K562 (cell line): ENCODE results near the gene PCNX3. TPM values are rescaled to one million over a fixed set of nuclear protein-coding genes. Genes with fewer than 3 reads are reported as not detected.

Source experiments
- ATAC-seq: fragments of 200-7000 bp; cut with Tn5 transposase; 3 replicates; pipeline ENCODE4 v1.9.1; 2020; ENCODE audit warnings: moderate library complexity
- BruUV-seq: library from RNA; stranded (reverse); fragments of 400-500 nt; replicated peaks from 2 replicates; lab custom pipeline; 2021; lab: Mats Ljungman, UMichigan
- CTCF ChIA-PET: fragments of 300-600 bp; formaldehyde crosslinking; extraction: SDS; loops from one replicate; lab custom pipeline; 2021; ENCODE audit warnings: low intra/inter-chr PET ratio; lab: Yijun Ruan, JAX
- POLR2A ChIA-PET: fragments of 300-600, 350-650 bp; sonication (Branson Sonifier 250); formaldehyde crosslinking; extraction: SDS; loops from one replicate; lab custom pipeline; 2021; ENCODE audit warnings: antibody characterized with exemption, inconsistent platforms; lab: Yijun Ruan, JAX
- DNase-seq, 4 experiments: peaks; one replicate each; pipeline versions ENCODE4 v3.0.0 to v3.0.0-alpha.2; 2011 to 2018; ENCODE audit warnings: low spot score in 3 of 4, mixed read lengths in 3 of 4; ENCODE audit errors: extremely low read depth in 1 of 4
- FAIRE-seq: peaks from 2 replicates; lab custom pipeline; 2011; peaks lifted over from hg19 to GRCh38; lab: Jason Lieb, UNC
- H2AFZ ChIP-seq: 2 replicates; pipeline ENCODE4 v1.6.0; 2011; ENCODE audit warnings: low read depth, low read length, control low read depth, inconsistent platforms
- H3K27ac ChIP-seq: fragments of 200-600 bp; 3 replicates; pipeline ENCODE4 v1.8.0; 2011; ENCODE audit warnings: low read depth, mild to moderate bottlenecking, control low read depth, inconsistent platforms, low read length, moderate library complexity, mixed read lengths; ENCODE audit errors: extremely low read depth
- H3K27me3 ChIP-seq, 2 experiments: fragments of 300-600 bp in 1 of 2; 2 replicates in 1 of 2; 3 replicates in 1 of 2; pipeline versions ENCODE4 v1.6.0 to v1.8.0; 2011; ENCODE audit warnings: inconsistent platforms in 2 of 2, low read length in 2 of 2, mild to moderate bottlenecking in 1 of 2, mixed read lengths in 1 of 2, moderate library complexity in 1 of 2; ENCODE audit not compliant: control insufficient read depth in 2 of 2, insufficient read depth in 2 of 2
- H3K36me3 ChIP-seq: fragments of 300-600 bp; 3 replicates; pipeline ENCODE4 v1.8.0; 2011; ENCODE audit warnings: mild to moderate bottlenecking, low read length, inconsistent platforms; ENCODE audit not compliant: control insufficient read depth, insufficient read depth
- H3K4me1 ChIP-seq, 2 experiments: fragments of 200-600 bp in 1 of 2; replicated peaks in 1 of 2; 2 replicates in 1 of 2; 3 replicates in 1 of 2; pipeline versions ENCODE4 v1.5.1 to v1.8.0; 2011; ENCODE audit warnings: inconsistent platforms in 2 of 2, low read length in 2 of 2, mild to moderate bottlenecking in 1 of 2, mixed read lengths in 1 of 2, moderate library complexity in 1 of 2; ENCODE audit not compliant: control insufficient read depth in 2 of 2, insufficient read depth in 2 of 2
- H3K4me2 ChIP-seq: 2 replicates; pipeline ENCODE4 v1.6.1; 2011; ENCODE audit warnings: low read length, control low read depth, inconsistent platforms, mixed read lengths; ENCODE audit not compliant: insufficient read depth
- H3K4me3 ChIP-seq: fragments of 200-600 bp; sonication (generic), shearing (Covaris generic); 2 replicates; pipeline ENCODE4 v1.5.1; 2016; ENCODE audit warnings: control low read depth, inconsistent platforms
- H3K79me2 ChIP-seq: fragments of 200-600 bp; 3 replicates; pipeline ENCODE4 v1.8.0; 2011; ENCODE audit warnings: low read length, inconsistent platforms; ENCODE audit not compliant: control insufficient read depth, insufficient read depth
- H3K9ac ChIP-seq, 2 experiments: 2 replicates each; pipeline versions ENCODE4 v1.6.0 to v1.6.1; 2011; ENCODE audit warnings: low read depth in 2 of 2, low read length in 2 of 2, control low read depth in 1 of 2, inconsistent platforms in 1 of 2, mild to moderate bottlenecking in 1 of 2, mixed read lengths in 1 of 2; ENCODE audit not compliant: insufficient read depth in 1 of 2
- H3K9me1 ChIP-seq: one replicate; pipeline ENCODE4 v1.6.0; 2011; ENCODE audit warnings: inconsistent platforms, mild to moderate bottlenecking, low read length, moderate library complexity; ENCODE audit not compliant: control insufficient read depth, insufficient read depth
- H3K9me3 ChIP-seq: replicated peaks from 2 replicates; pipeline ENCODE4 v1.5.1; 2011; ENCODE audit warnings: low read depth, low read length, inconsistent platforms; ENCODE audit not compliant: control insufficient read depth, insufficient read depth
- H4K20me1 ChIP-seq: replicated peaks from 2 replicates; pipeline ENCODE4 v1.6.1; 2011; ENCODE audit warnings: low read length, inconsistent platforms, mixed read lengths; ENCODE audit not compliant: control insufficient read depth, insufficient read depth
- FIP1L1 ChIP-seq: fragments of 200-400 bp; formaldehyde crosslinking; IDR thresholded peaks from 2 replicates; pipeline ENCODE4 v1.6.1; 2018; ENCODE audit warnings: mild to moderate bottlenecking, low read depth, low read length; ENCODE audit not compliant: poor library complexity, severe bottlenecking
- MECOM ChIP-seq: fragments of 250-450 bp; sonication (Bioruptor Pico); IDR thresholded peaks from 2 replicates; pipeline ENCODE4 v1.8.0; 2022; ENCODE audit warnings: inconsistent platforms
- PML ChIP-seq: IDR thresholded peaks from 2 replicates; pipeline ENCODE4 v1.6.1; 2012; ENCODE audit warnings: low read length, inconsistent platforms
- SAFB2 ChIP-seq: fragments of 200-400 bp; formaldehyde crosslinking; IDR thresholded peaks from 2 replicates; pipeline ENCODE4 v1.6.1; 2018; ENCODE audit warnings: borderline replicate concordance, low read length, low read depth, moderate library complexity; ENCODE audit not compliant: severe bottlenecking
- ZNF165 ChIP-seq: fragments of 250-450 bp; sonication (Bioruptor Pico); IDR thresholded peaks from 2 replicates; pipeline ENCODE4 v1.4.0; 2020; ENCODE audit warnings: borderline replicate concordance
- ZNF589 ChIP-seq: fragments of 200-800 bp; sonication (Bioruptor generic); IDR thresholded peaks from 2 replicates; pipeline ENCODE4 v1.6.1; 2016; ENCODE audit warnings: low read depth, missing genetic modification characterization, missing compliant biosample characterization
- WGBS: fragments of 100-300 bp; shearing (Covaris generic); methylation state at CpG from one replicate; pipeline ENCODE4 v1.1.6; 2016; ENCODE audit warnings: low coverage, mixed read lengths; ENCODE audit not compliant: insufficient coverage; ENCODE audit errors: missing lambda C conversion rate; 5-methylcytosine and 5-hydroxymethylcytosine counted together
- in situ Hi-C: fragments of 300-500 bp; cut with MboI; formaldehyde crosslinking; loops from 4 replicates; pipeline ENCODE4 v1.15.0; 2018; ENCODE audit warnings: inconsistent platforms, mixed read lengths
- intact Hi-C: fragments of 100-400 bp; cut with micrococcal nuclease; formaldehyde crosslinking; loops from 2 replicates; pipeline ENCODE4 v1.14.2; 2022
- polyA plus RNA-seq, 8 experiments: library from polyadenylated mRNA; depleted of rRNA in 4 of 8; stranded (reverse) in 5 of 8; unstranded in 3 of 8; fragments of >200 nt; fragmentation: Nextera tagmentation in 2 of 8; fragmentation: Illumina TruSeq in 1 of 8; extraction: Ambion mirVana in 2 of 8; extraction: Trizol in 1 of 8; gene quantifications; 2 replicates each; pipeline versions ENCODE4 v1.2.1 to v1.2.3, GENCODE V29; 2011 to 2014; ENCODE audit warnings: inconsistent platforms in 1 of 8, missing spikeins in 1 of 8
- total RNA-seq, 7 experiments: library from RNA; depleted of rRNA in 6 of 7; stranded (reverse); fragments of >200 nt in 6 of 7; fragmentation: Illumina TruSeq in 2 of 7; extraction: Trizol in 2 of 7; gene quantifications; 2 replicates each; pipeline versions ENCODE4 v1.2.1 to v1.2.3, GENCODE V29; 2011 to 2021; ENCODE audit warnings: low replicate concordance in 1 of 7
- TF ChIP-seq, protein P1 (sequence below): fragments of 450-650 bp; IDR thresholded peaks from 2 replicates; pipeline ENCODE4 v1.6.1; 2016
- TF ChIP-seq, protein P2 (sequence below): fragments of 200-800 bp; sonication (Bioruptor generic); IDR thresholded peaks from 2 replicates; pipeline ENCODE4 v1.6.1; 2017; ENCODE audit warnings: missing genetic modification characterization, missing compliant biosample characterization

Gene PCNX3
- total and polyA plus RNA-seq, 9 of the 15 experiments (the other 6 are each of a cell fraction or from before 2014, with no cell fraction given): 0.11 to 47.8 (median 12.8) TPM

GRCh38 chr11:65660038-65660437, 44.5 kb downstream of the PCNX3 start:
- Histone ChIP-seq H3K4me1 (peaks cover 7 to 20% of the 10 kb centered on the region in 2 experiments; a peak in 4 of 5 replicates), H3K4me3 (no peak overlapping the region), H3K4me2 (no peak overlapping the region), H3K27me3 (no peaks in the 10 kb centered on the region), H3K27ac (no peak overlapping the region), H2AFZ (no peak overlapping the region), H3K79me2 (peaks cover 25% of the 10 kb centered on the region), H3K9me3 (no peaks in the 10 kb centered on the region), H3K9me1 (peaks cover 5% of the 10 kb centered on the region), H4K20me1 (0 out of 2 replicates have a peak, but pooled peaks cover 4% of the 10 kb centered on the region), H3K36me3 (peaks cover 64% of the 10 kb centered on the region), H3K9ac (0 out of 4 replicates have a peak overlapping the region, but pooled peaks of 1 of the 2 experiments have one; percentile 3)
- CTCF ChIA-PET: no interaction called here
- ATAC-seq (no peak), FAIRE-seq (no peak), DNase-seq (no peak)
- BruUV-seq: no TSS peak
- in situ Hi-C loops: no loop called here
- 92% methylated on average over 8 of the region's 9 CpGs for WGBS
- TF ChIP-seq, protein P1, sequence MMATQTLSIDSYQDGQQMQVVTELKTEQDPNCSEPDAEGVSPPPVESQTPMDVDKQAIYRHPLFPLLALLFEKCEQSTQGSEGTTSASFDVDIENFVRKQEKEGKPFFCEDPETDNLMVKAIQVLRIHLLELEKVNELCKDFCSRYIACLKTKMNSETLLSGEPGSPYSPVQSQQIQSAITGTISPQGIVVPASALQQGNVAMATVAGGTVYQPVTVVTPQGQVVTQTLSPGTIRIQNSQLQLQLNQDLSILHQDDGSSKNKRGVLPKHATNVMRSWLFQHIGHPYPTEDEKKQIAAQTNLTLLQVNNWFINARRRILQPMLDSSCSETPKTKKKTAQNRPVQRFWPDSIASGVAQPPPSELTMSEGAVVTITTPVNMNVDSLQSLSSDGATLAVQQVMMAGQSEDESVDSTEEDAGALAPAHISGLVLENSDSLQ: no peak
- TF ChIP-seq, protein P2, sequence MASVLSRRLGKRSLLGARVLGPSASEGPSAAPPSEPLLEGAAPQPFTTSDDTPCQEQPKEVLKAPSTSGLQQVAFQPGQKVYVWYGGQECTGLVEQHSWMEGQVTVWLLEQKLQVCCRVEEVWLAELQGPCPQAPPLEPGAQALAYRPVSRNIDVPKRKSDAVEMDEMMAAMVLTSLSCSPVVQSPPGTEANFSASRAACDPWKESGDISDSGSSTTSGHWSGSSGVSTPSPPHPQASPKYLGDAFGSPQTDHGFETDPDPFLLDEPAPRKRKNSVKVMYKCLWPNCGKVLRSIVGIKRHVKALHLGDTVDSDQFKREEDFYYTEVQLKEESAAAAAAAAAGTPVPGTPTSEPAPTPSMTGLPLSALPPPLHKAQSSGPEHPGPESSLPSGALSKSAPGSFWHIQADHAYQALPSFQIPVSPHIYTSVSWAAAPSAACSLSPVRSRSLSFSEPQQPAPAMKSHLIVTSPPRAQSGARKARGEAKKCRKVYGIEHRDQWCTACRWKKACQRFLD (CRISPR knock-in tag): no peak
- TF ChIP-seq PML: no peak
- TF ChIP-seq ZNF165 (CRISPR knock-in tag): no peak
- TF ChIP-seq ZNF589 (CRISPR knock-in tag): no peak
- TF ChIP-seq MECOM (CRISPR knock-in tag): no peak
- no peak for TF ChIP-seq SAFB2
- TF ChIP-seq FIP1L1: no peak
- POLR2A ChIA-PET: interaction anchor here (0.6 kb wide), 1 partner anchor 242 kb away, joined by 5 read pairs; no protein-coding TSS in a partner anchor
- intact Hi-C loops: no loop called here
